Measurements from ENCODE around the gene APIP.

Gene APIP

DNA sequence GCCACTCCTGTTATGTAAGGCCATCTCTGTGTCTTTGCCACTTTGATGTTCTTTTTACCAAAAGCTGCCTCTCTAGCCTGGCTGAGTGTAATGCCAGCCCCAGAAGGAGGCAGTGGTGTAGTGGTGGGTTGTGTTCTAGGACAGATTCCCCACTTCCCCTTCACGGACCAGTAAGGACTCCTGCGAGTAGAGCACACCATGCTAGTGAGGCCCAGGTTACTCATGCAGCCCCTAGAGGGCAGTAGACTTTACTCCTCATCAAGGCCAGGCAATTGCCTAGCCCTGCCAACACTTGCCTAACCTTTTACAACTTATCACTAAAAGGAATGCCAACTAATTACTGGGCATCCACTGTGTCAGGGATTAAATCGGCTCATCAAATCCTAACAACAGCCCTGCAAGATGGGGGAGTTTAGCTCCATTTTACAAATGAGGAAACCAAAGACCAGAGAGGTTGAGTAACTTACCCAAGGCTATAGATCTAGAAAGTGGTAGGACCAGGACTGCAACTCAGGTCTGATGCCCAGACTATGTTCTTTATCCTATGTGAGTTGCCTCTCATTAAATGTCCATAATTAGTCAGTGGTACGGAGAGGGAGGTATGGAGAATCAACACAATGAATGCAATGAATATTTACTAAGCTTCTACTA is 75.3 kb downstream of the APIP start:
- no peak for DNase-seq

DNA sequence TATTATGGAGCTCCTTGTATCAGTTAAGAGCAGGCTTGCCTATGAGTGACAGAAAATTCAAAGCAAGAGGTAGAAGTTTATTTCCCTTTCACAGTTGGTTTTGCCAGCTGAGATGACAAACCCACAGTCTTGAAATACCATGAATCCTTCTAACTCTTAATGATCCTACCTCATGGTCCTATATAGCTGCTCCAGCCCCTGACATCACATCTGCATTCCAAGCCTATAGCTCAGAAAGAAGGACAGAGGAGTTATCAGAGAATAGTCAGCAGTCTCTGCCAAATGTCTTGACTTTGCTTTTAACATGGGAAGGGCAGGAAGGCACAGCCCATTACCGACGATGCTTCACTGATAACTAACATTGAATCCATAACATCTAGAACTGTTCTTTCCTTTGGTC is 76.2 kb downstream of the APIP start:
- DNase-seq: no peak

DNA sequence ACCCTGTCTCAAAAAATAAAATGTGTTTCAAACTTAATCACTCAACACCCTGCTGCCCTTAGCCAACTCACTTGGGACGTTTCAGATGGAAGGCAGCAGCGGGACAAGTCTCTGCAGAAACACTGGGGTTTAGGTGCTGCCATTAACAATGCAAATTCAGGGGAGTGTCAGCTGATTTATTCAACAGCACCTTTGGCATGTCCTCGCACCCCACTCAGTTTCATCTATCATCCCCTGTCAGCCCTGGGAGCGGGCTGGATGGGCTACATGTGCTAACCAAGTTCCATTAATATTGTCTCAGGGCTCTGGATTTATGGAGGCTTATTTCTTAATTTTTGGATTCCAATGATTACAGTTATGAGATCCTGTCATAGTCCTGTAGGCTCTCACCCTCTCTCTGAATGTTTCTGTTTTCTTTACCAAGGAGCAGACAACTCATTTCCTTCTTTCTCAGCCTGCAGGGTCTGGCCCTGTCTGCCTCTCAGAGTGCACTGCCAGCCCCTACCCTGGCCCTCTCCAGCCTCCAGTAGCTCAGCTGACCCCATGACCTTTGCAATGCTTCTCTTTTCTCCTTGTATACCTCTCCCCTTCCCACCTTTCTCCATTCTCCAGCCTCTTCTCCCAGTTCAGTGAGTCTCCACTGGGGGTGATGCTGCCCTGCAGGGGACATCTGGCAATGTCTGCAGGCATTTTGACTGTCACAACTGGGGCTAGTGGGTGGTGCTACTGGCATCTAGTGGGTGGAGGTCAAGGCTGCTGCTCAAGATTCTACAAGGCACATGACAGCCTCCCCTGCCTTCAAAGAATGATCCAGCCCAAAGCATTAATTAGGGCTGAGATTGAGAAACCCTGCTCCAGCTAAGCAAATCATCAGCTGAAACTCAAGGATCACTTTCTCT is 79.0 kb downstream of the APIP start:
- no peak for DNase-seq

DNA sequence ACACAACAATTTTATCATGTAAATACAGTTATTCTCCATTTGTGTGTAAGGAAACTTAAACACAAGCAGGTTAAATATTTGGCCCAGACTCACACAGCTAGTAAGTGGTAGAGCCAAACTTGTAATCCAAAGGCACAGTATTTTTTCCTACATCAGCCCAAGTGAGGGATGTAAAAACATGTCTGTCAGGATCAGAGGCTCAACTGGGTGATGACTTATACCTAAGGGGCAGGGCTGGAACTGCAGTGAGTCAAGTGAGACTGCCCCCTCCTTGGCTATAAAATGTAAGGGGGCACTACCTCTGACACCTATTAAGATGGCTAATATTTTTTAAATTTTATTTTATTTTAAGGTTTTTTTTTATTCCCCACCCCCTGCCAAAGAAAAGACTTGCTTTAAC is 82.6 kb downstream of the APIP start:
- no peak for DNase-seq

Measured in C1 segment of cervical spinal cord (tissue), 14 donors.